ENCODE results near the gene APLP2. TPM values are rescaled to one million over a fixed set of nuclear protein-coding genes. Genes with fewer than 3 reads are reported as not detected.

The APLP2 gene
- total and polyA plus RNA-seq, 2 of the 13 experiments (the other 11 are each of a cell fraction or from before 2014, with no cell fraction given): 315 to 594 TPM

DNA sequence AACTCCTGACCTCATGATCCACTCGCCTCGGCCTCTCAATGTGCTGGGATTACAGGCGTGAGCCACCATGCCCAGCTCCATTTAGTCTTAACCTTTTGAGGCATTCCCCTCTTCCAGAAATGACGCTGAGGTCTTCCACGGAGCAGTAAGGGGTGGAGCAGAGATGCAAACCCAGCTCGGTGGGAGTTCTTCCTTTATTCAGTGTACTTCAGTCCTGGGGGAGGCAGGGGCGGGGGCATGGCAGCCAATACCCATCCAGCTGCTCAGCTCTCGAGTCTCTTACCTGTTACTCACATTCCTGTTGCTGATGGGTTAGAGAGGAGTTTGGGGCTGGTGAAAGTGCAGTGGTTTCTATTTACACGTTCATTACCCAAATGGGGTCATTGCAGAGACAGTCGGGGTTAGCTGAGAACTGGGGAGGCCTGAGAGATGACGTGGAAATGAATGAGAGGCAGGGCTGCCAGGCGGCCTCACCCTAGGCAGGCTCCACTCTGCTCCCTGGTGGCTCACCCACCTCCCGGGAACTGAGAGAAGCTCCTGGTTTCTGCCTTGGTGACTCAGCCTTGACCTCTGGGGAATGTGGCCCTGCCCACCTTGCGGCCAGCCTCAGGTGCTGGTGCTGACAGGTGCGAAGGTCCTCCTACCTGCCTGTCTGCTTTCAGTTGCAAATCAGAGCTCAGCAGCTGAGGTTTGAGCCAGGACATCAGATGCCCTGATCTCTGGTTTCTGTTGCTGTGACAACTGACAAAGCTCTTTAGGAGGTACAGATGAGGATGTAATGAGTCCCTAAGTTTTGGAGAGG is 76.5 kb downstream of the APLP2 start (continued):
- TF ChIP-seq, protein P1, sequence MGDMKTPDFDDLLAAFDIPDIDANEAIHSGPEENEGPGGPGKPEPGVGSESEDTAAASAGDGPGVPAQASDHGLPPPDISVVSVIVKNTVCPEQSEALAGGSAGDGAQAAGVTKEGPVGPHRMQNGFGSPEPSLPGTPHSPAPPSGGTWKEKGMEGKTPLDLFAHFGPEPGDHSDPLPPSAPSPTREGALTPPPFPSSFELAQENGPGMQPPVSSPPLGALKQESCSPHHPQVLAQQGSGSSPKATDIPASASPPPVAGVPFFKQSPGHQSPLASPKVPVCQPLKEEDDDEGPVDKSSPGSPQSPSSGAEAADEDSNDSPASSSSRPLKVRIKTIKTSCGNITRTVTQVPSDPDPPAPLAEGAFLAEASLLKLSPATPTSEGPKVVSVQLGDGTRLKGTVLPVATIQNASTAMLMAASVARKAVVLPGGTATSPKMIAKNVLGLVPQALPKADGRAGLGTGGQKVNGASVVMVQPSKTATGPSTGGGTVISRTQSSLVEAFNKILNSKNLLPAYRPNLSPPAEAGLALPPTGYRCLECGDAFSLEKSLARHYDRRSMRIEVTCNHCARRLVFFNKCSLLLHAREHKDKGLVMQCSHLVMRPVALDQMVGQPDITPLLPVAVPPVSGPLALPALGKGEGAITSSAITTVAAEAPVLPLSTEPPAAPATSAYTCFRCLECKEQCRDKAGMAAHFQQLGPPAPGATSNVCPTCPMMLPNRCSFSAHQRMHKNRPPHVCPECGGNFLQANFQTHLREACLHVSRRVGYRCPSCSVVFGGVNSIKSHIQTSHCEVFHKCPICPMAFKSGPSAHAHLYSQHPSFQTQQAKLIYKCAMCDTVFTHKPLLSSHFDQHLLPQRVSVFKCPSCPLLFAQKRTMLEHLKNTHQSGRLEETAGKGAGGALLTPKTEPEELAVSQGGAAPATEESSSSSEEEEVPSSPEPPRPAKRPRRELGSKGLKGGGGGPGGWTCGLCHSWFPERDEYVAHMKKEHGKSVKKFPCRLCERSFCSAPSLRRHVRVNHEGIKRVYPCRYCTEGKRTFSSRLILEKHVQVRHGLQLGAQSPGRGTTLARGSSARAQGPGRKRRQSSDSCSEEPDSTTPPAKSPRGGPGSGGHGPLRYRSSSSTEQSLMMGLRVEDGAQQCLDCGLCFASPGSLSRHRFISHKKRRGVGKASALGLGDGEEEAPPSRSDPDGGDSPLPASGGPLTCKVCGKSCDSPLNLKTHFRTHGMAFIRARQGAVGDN (CRISPR knock-in tag; IDR thresholded peaks at IDR 0.05): peak; percentile 73
- TF ChIP-seq CREB1 (IDR thresholded peaks at IDR 0.05) (peak; percentile 58), CREB1 (CRISPR knock-in tag; IDR thresholded peaks at IDR 0.05) (peak; percentile 34; the same call in 1 of the 2 replicates), TFE3 (CRISPR knock-in tag; IDR thresholded peaks at IDR 0.05) (no peak), ZSCAN30 (CRISPR knock-in tag; IDR thresholded peaks at IDR 0.05) (no peak), NPAS2 (CRISPR knock-in tag; IDR thresholded peaks at IDR 0.05; ENCODE audit: borderline replicate concordance) (no peak), ZNF260 (CRISPR knock-in tag; IDR thresholded peaks at IDR 0.05; ENCODE audit: borderline replicate concordance, low read depth) (no peak), ZSCAN22 (CRISPR knock-in tag; IDR thresholded peaks at IDR 0.05) (no peak), RBM22 (optimal IDR thresholded peaks at IDR 0.05; ENCODE audit: low read length) (peak; percentile 65), ZNF672 (CRISPR knock-in tag; IDR thresholded peaks at IDR 0.05) (no peak), NR2C2 (CRISPR knock-in tag; IDR thresholded peaks at IDR 0.05; ENCODE audit: borderline replicate concordance) (peak; percentile 52; the same call in 1 of the 2 replicates), DMAP1 (CRISPR knock-in tag; IDR thresholded peaks at IDR 0.05) (no peak), ZFP36L1 (CRISPR knock-in tag; IDR thresholded peaks at IDR 0.05) (no peak), SSRP1 (CRISPR knock-in tag; IDR thresholded peaks at IDR 0.05) (no peak), CERS6 (CRISPR knock-in tag; IDR thresholded peaks at IDR 0.05) (no peak), ZNF652 (CRISPR knock-in tag; IDR thresholded peaks at IDR 0.05; ENCODE audit: borderline replicate concordance, low read depth) (no peak), SRSF1 (optimal IDR thresholded peaks at IDR 0.05; ENCODE audit: low read depth, low read length) (no peak)
- TF ChIP-seq, protein P2, sequence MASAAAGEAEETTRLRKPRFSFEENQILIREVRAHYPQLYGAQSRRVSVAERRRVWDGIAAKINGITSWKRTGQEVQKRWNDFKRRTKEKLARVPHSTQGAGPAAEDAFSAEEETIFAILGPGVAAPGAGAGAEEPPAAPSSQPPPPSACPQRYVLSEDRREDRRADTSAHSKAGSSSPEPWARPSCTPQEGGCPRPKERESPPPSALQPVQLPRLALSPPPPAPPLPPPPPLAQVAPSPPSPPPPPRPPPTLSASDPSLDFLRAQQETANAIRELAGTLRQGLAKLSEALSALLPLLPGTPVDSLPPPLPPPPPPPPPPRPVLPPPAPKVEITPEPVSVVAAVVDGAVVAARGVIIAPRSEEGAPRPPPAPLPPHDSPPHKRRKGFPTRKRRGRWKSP (CRISPR knock-in tag; IDR thresholded peaks at IDR 0.05): no peak
- TF ChIP-seq, protein P3, sequence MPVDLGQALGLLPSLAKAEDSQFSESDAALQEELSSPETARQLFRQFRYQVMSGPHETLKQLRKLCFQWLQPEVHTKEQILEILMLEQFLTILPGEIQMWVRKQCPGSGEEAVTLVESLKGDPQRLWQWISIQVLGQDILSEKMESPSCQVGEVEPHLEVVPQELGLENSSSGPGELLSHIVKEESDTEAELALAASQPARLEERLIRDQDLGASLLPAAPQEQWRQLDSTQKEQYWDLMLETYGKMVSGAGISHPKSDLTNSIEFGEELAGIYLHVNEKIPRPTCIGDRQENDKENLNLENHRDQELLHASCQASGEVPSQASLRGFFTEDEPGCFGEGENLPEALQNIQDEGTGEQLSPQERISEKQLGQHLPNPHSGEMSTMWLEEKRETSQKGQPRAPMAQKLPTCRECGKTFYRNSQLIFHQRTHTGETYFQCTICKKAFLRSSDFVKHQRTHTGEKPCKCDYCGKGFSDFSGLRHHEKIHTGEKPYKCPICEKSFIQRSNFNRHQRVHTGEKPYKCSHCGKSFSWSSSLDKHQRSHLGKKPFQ (CRISPR knock-in tag; IDR thresholded peaks at IDR 0.05; ENCODE audit: insufficient replicate concordance): no peak

All from HepG2 (cell line).